ENCODE results near the gene UBA6.

GRCh38 chr4:67573193-67573592 is 127.8 kb downstream of the UBA6 start:
- TF ChIP-seq GATA3 (IDR thresholded peaks at IDR 0.05; ENCODE audit: low read depth, low read length) (no peak), GATA2 (IDR thresholded peaks at IDR 0.05; ENCODE audit: low read depth, low read length) (no peak)

Measured in SH-SY5Y (cell line).